Heart right ventricle (tissue), 16 donors: ENCODE results near the gene ARSJ. TPM values are rescaled to one million over a fixed set of nuclear protein-coding genes. Genes with fewer than 3 reads are reported as not detected.

Source experiments
- ATAC-seq, 8 donors: fragments of 200-7000 bp; cut with Tn5 transposase; one replicate each; pipeline ENCODE4 v1.9.1; 2020; ENCODE audit warnings: mild to moderate bottlenecking in 8 of 8, moderate library complexity in 8 of 8, moderate number of reproducible peaks in 1 of 8
- DNase-seq, 2 donors: peaks; one replicate each; pipeline ENCODE4 v3.0.0-alpha.2; 2020
- H3K27ac ChIP-seq, 10 donors: fragments of 200-600 bp; sonication (generic) in 2 of 10; one replicate each; pipeline versions ENCODE4 v1.5.0 to v1.8.0; 2020 to 2022; ENCODE audit warnings: mild to moderate bottlenecking in 3 of 10
- H3K27me3 ChIP-seq, 7 donors: fragments of 200-600 bp; one replicate each; pipeline ENCODE4 v1.8.0; 2021 to 2022; ENCODE audit warnings: mild to moderate bottlenecking in 2 of 7
- H3K36me3 ChIP-seq, 9 donors: fragments of 200-600 bp; sonication (generic) in 1 of 9; one replicate each; pipeline versions ENCODE4 v1.5.0 to v1.8.0; 2020 to 2022; ENCODE audit warnings: mild to moderate bottlenecking in 2 of 9
- H3K4me1 ChIP-seq, 9 donors: fragments of 200-600 bp; sonication (generic) in 1 of 9; one replicate each; pipeline versions ENCODE4 v1.5.0 to v1.8.0; 2020 to 2022; ENCODE audit warnings: mild to moderate bottlenecking in 4 of 9
- H3K4me3 ChIP-seq, 10 donors: fragments of 200-600 bp; sonication (generic) in 2 of 10; one replicate each; pipeline versions ENCODE4 v1.5.0 to v1.8.0; 2020 to 2022; ENCODE audit warnings: mild to moderate bottlenecking in 7 of 10, moderate library complexity in 2 of 10
- H3K9me3 ChIP-seq, 11 donors: fragments of 200-600 bp in 10 of 11; sonication (generic) in 2 of 11; one replicate each; pipeline versions ENCODE4 v1.5.0 to v1.8.0; 2013 to 2022; ENCODE audit warnings: mild to moderate bottlenecking in 2 of 11, control low read depth in 1 of 11, moderate library complexity in 1 of 11
- WGBS, 2 donors: extraction: QIAGEN DNeasy Blood & Tissue Kit; methylation state at CpG; one replicate each; pipeline ENCODE4 v1.1.7; 2013; ENCODE audit warnings: inconsistent platforms in 1 of 2; 5-methylcytosine and 5-hydroxymethylcytosine counted together
- intact Hi-C, 10 donors: fragments of 100-400 bp; cut with DNase I; formaldehyde crosslinking; loops; one replicate each; pipeline versions ENCODE4 v1.11.1 to v1.14.2; 2022
- long read RNA-seq, 3 donors: library from polyadenylated mRNA; unstranded; transcript quantifications; one replicate each; pipeline ENCODE4 v2.0.0, GENCODE V29; 2020 to 2021
- polyA plus RNA-seq, 2 donors: library from polyadenylated mRNA; stranded (reverse); fragments of 200-250 nt; gene quantifications; one replicate each; pipeline ENCODE4 v1.2.3, GENCODE V29; 2013
- total RNA-seq, 10 donors: library from RNA; stranded (reverse); fragmentation: NEBNext Ultra II Directional in 3 of 10; extraction: Animal tissue kit (Norgen Biotek cat#: 25700) in 3 of 10; gene quantifications; one replicate each; pipeline versions ENCODE4 v1.2.1 to v1.2.4, GENCODE V29; 2021 to 2023
- TF ChIP-seq, protein P1 (sequence below), 9 donors: fragments of 200-600 bp; sonication (generic) in 2 of 9; IDR thresholded peaks; one replicate each; pipeline versions ENCODE4 v1.5.0 to v1.8.0; 2021 to 2022; ENCODE audit warnings: antibody characterized with exemption in 9 of 9, mild to moderate bottlenecking in 5 of 9, moderate library complexity in 1 of 9
- donor health status: Arrhythmogenic right ventricular cardiomyopathy.
- donor health status: ischemic (EF 13 %, LVEDD 7.1; RV severe dilation, severe dysfunction).
- donor health status: healthy with polysubstance abuse.
- donor health status: DM: no; HTN: yes; CAD: no.
- donor health status: DM: no; HTN: no; CAD: no.
- donor health status: ischemic (EF 25% LVEDD 6.9; RV normal size, moderate dysfunction).
- donor health status: ischemic (EF 25% LVEDD 5.7; RV mildly dilated, moderate dysfunction).
- donor health status: healthy.
- donor health status: DM: yes; HTN: yes; CAD: no.
- donor health status: Ischemic cardiomyopathy.
- donor health status: ischemic (EF 35%, LVEDD 5.7; RV mildly dilated, moderate dysfunction).
- donor health status: nonischemic (EF 11% LVEDD 7.7; RV severe dilation, severe dysfunction).
- donor health status: DM: yes; HTN: yes; CAD: no.
- donor health status: PGD.
- donor health status: ischemic (EF 29% LVEDD 5.4; RV normal size, mild dysfunction).
- donor health status: nonischemic (EF 23%, LVEDD 6.1; RV moderate dilation, normal function).

Gene ARSJ
- 1 to 10 TPM in 6 of 10 donors, under 1 TPM in 4; 0.59 to 6.6 (median 1.4) TPM for total RNA-seq
- polyA plus RNA-seq, result under 1 TPM; 0.44 to 0.52 TPM
- long read RNA-seq, donor 1, result 0 reads
- long read RNA-seq, donor 2, full-length matches to known transcripts, result 3 of 3 reads
- long read RNA-seq, donor 2, partial matches to known transcripts, result 0 of 3 reads
- long read RNA-seq, donor 2, other reads (novel, unspliced or antisense), result 0 of 3 reads
- long read RNA-seq, donor 3, full-length matches to known transcripts, result 1 of 3 reads
- long read RNA-seq, donor 3, partial matches to known transcripts, result 0 of 3 reads
- long read RNA-seq, donor 3, other reads (novel, unspliced or antisense), result 2 of 3 reads

DNA sequence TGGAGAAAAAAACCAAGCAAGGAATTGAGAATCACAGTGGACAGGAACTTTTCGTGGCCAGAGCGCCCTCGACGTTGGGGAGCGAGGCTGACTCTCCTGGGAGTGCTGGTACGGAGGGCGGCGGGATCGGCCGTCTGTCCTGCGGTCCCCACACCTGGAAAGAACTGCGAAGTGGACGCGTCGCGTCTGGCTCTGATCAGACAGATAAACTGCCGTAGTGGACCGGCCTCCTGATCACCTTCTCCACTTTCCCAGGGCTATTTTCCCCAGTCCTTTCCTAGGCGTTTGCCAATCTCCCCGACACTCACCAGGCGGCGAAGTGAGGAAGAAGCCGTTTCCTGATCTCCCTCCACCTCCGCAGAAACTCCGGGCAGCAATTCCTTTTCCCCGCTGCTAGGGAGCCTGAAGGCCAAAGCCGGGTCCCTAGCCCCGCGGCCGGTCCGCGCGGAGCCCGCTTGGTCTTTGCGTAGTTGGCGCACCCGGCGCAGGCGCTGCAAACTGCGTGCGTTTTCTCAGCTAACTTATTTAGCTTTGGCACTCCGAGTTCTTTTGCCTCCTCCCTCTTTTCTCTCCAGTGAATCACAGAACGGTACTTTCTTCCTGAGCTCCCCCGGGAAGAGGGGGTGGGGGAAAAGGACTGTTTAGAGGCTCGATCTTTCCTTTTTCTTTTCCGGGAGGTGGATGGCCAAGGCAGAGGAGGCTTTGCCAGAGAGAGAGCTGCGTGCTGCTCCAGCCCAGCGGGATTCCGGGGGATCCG is at the start of gene ARSJ:
Gene ARSJ, minus strand, starts transcription at position 500 of the 757 bp plus-strand sequence. CDS start 813 bp downstream, outside the sequence.
- Histone ChIP-seq H3K27me3 (peaks cover 0 to 49% (median 17%) of the 10 kb centered on the region in 7 donors), H3K9me3 (peaks cover 0 to 8% (median 0%) of the 10 kb centered on the region in 11 donors), H3K36me3 (no peaks in the 10 kb centered on the region), H3K27ac (peak within 1 kb of the TSS in 9 of 10 donors; percentile 68 to 86 (median 79)), H3K4me3 (peak within 1 kb of the TSS; percentile 12 to 72 (median 62)), H3K4me1 (peaks cover 0 to 16% (median 6%) of the 10 kb centered on the region in 9 donors)
- intact Hi-C loops, result no loop called here
- ATAC-seq, result peak; percentile 64 to 83 (median 76)
- DNase-seq, result peak; percentile 34 to 57
- WGBS, 2 donors, result 1% methylated on average over 50 of the region's 50 CpGs
- TF ChIP-seq, protein P1, sequence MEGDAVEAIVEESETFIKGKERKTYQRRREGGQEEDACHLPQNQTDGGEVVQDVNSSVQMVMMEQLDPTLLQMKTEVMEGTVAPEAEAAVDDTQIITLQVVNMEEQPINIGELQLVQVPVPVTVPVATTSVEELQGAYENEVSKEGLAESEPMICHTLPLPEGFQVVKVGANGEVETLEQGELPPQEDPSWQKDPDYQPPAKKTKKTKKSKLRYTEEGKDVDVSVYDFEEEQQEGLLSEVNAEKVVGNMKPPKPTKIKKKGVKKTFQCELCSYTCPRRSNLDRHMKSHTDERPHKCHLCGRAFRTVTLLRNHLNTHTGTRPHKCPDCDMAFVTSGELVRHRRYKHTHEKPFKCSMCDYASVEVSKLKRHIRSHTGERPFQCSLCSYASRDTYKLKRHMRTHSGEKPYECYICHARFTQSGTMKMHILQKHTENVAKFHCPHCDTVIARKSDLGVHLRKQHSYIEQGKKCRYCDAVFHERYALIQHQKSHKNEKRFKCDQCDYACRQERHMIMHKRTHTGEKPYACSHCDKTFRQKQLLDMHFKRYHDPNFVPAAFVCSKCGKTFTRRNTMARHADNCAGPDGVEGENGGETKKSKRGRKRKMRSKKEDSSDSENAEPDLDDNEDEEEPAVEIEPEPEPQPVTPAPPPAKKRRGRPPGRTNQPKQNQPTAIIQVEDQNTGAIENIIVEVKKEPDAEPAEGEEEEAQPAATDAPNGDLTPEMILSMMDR (IDR thresholded peaks at IDR 0.05), result no peak

DNA sequence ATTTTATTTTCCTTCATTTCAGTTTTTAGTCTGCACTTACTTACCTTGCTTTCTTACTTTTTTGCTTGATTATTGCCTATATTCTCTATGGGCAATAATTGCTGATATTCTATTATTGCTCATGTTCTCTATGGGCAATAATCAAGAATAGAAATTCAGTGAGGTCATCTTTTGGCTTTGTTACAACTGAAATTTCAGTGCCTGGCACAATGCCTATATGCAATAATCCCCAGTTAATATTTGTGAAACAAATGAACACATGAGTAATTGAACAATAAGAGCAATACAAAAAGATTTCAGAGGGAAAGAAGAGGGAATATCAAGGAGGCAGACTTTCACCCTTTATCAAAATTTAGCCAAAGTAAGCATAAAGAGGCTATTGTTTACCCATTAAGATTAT is 48.6 kb upstream of the ARSJ start:
- Histone ChIP-seq H3K9me3 (no peaks in the 10 kb centered on the region), H3K36me3 (no peaks in the 10 kb centered on the region), H3K27me3 (peaks cover 0 to 5% (median 0%) of the 10 kb centered on the region in 7 donors), H3K27ac (no peak overlapping the region), H3K4me1 (no peaks in the 10 kb centered on the region), H3K4me3 (no peak overlapping the region)
- no peak for DNase-seq
- intact Hi-C loops, result no loop called here
- ATAC-seq, result no peak
- TF ChIP-seq, protein P1 (IDR thresholded peaks at IDR 0.05), result no peak

DNA sequence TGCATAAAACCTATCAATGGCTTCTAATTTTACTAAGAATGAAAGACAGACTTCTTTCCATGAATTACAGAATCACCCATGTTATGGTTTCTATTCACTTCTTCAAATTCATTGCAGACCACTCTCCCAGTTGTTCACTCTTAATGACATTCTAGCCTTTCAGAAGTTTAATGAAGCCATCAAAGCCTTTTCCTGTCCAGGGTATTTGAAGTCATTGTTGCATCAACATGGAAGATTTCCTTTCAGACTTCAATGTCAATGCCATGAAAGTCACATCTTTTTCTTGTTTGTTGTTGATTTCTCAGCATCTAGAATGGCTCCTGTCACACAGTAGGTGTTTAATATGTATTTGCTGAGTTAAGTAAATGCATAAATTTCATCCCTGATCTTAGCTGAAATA is 48.1 kb upstream of the ARSJ start:
- DNase-seq (no peak), ATAC-seq (no peak)
- H3K9me3 ChIP-seq, result no peaks in the 10 kb centered on the region
- H3K4me1 ChIP-seq, result no peaks in the 10 kb centered on the region
- intact Hi-C loops, result no loop called here
- TF ChIP-seq, protein P1 (IDR thresholded peaks at IDR 0.05), result no peak
- H3K27ac ChIP-seq, result no peak overlapping the region
- peaks cover 0 to under 1% (median 0%) of the 10 kb centered on the region in 7 donors for H3K27me3 ChIP-seq
- no peak overlapping the region for H3K4me3 ChIP-seq
- no peaks in the 10 kb centered on the region for H3K36me3 ChIP-seq

GRCh38 chr4:114026447-114026846 is 47.0 kb upstream of the ARSJ start:
- H3K4me3 ChIP-seq, result no peak overlapping the region
- intact Hi-C loops, result no loop called here
- no peaks in the 10 kb centered on the region for H3K36me3 ChIP-seq
- WGBS, 2 donors, result 85 to 86% methylated on average over 3 of the region's 3 CpGs
- no peak overlapping the region for H3K27ac ChIP-seq
- no peak for ATAC-seq
- no peak for DNase-seq
- H3K4me1 ChIP-seq, result no peaks in the 10 kb centered on the region
- TF ChIP-seq, protein P1 (IDR thresholded peaks at IDR 0.05), result no peak
- H3K9me3 ChIP-seq, result no peaks in the 10 kb centered on the region
- H3K27me3 ChIP-seq, result no peaks in the 10 kb centered on the region
